Cerebellar cortex (tissue), 1 donor: ENCODE measurements around the gene KAT2B.

Experiments used
- DNase-seq: peaks from one replicate; pipeline ENCODE4 v3.0.0-alpha.2; 2015; ENCODE audit warnings: low spot score

Gene KAT2B

DNA sequence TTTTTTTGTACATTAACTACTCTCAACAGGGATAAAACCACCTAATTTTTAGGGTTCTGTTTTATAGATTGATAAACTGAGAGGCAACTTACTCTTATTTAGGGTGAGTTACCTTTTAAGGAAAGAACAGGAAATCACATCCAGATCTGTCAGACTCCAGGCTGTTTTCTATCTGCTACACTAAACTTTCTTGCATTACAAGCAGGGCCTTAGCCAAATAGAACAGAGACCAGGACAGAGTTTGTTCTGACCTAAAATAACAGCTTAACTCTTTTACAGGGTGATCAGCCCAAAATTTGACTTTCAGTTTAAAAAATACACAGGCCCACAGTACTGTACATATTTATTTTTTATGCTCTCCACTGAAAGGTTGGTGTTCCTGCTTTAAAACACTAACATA lies 107.1 kb downstream of the KAT2B start:
- DNase-seq: no peak

DNA sequence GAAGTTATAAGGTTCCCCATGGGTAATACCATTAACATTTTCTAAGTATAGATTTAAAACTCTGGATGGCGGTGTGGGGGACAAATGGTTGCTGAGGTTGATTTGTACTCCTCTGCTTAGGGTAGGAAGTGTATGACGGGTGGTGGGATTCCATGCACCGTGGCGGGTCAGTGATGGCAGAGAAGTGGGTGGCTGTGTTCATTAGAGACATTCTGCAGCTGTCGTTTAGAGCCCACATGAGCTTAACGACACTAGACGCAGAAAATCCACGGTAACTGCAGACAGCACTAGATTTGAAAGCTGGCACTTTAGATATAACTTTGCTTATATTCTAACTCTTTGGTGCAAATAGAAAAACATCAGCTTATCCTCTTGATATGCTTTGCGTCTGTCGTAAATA lies 108.2 kb downstream of the KAT2B start:
- DNase-seq: no peak

DNA sequence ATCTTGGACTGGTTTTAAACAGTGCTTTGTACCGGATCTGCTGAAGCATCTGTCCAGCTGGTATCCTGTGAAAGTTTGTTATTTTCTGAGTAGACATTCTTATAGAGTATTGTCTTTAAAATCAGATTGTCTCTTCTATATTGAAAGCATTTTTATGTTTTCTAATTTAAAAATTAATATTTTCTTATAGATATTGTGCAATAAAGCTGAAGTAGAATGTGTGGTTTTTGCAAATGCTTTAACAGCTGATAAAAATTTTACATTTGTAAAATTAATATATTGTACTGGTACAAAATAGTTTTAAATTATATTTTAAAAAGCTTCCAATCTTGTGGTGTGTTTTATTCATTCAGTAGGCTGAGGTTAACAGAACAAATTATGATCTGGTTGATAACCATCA lies 113.8 kb downstream of the KAT2B start:
- DNase-seq: no peak

DNA sequence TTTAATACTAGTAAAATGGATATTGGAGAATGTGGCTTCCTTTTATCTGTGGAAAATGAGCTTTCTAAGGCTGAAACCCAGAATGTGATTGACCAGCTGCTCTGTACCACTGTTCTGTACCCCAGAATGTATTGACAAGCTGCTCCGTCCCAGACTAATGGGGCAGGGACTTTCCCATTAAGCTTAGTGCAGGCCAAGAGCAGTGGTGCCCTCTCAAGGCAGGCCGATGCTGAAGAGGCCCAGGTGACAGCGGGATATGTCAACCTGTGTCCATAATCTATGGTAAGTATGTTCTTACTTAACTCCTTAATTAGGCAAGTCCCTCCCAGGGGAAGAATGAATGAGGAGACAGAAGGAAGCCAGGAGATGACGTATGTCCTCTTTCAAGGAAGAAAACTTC lies 114.7 kb downstream of the KAT2B start:
- DNase-seq: no peak

DNA sequence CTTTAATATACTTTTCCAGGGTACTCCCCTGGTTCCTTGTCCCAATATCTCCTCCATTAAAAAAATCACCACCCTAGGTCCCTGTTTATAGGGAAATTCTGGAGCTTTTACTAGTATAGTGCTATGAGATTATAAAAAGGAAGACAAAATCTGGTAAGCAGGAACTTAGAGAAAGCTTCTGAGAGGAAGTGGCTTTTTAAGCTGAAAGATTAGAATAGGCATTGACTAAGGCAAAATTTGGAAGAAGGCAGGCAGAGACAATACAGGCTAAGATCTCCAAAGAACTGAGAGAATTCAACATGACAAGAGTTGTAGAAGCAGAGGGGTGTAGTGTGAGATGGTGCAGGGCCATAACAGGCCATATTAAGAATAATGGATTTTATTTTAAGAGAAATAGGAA lies 120.0 kb downstream of the KAT2B start:
- DNase-seq: no peak

DNA sequence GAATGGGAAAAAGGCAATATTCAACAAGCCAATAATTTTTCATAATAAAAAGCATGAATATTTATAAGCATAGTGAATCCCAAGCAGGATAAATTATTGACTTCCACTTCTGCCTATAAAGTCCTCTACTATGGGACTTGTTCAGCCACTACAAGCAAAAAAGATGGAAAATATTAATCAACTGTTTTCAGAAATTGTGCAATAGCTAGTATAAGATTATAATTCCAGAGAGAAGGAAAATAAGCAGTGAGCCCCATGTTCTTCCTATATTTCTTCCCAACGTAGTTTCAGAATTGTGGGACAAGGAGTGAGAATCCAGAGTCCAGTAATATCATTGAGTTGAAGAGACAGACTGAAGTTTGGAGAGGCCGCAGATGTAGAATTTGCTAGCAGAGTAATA lies 121.5 kb downstream of the KAT2B start:
- no peak for DNase-seq

DNA sequence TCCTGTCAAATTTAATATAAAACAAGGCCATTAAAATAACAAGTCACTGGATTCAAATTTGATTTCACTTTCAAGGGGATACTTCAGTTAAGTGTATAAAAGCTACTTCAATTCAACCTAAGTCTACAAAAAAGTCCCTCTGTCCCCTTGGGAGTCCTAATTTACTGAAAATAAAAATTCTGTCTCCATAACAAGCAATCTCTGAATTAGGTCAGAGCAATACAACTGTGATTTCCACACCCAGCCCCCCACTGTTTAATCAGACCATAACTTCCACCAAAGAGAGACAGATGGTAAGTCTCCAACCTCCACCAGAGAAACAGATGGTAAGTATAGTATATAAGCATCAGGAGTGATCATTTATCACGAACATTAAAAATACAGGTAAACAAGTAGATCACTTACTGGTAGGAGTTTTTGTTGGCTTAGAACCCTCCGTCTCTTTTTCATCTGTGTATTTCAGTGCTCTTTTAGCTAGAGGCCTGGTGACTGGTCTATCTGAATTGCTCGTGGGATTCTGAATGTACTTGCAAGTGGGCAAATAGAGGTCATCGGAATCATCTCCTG lies 133.7 kb downstream of the KAT2B start:
- peak; percentile 50 for DNase-seq

DNA sequence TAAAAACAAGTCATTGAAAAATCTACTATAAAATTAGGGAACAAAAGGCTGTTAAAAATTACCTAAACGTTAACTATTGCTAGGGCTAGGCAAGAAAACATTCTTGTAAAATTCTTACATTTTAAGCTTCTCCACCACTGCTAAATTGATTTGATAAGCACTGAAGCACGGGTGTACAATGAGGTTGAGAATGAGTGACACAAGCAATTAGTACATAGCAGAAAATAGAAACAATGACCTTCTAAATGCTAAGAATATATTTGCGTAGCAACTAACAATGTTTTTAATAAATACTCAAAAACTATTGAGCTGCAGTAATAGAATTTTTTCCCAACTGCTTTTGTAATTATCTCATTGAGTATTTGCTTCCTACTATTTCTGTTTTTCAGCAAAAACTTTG lies 141.0 kb downstream of the KAT2B start:
- DNase-seq: no peak

DNA sequence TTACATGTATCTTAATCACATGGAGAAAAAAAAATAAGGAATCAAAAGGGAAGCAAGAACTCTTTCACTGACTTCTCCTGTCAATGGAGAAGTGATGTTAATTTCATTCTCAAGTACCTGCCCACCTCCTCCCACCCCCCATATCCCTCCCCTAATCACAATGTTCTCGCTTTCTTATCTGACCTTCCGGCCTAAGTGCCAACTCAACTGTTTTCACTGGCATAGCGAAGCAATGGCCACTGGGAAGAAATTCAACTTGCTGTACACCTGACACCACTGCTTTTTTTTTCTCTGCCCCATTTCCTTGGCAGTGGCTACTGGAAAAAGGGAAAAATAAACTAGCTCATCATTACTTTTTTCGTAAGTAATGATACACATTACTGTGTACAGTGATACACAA lies 142.0 kb downstream of the KAT2B start:
- DNase-seq: no peak

DNA sequence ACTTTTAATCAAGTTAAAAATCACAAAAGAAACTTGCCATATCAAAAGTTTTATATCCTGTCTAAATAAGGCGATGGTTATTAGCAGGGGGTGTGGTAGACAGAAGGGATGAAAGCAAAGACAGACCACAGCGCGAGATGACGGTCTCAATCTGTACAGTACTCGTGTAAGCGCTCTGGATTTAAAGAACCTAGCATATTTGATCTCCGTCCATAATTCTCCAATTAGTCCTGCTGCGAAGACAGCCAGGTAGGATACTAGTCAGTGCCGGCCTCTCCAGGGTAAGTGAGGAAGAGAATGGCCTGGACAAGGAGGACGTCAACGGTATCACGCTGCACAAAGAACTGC lies 145.1 kb downstream of the KAT2B start:
- DNase-seq: no peak

DNA sequence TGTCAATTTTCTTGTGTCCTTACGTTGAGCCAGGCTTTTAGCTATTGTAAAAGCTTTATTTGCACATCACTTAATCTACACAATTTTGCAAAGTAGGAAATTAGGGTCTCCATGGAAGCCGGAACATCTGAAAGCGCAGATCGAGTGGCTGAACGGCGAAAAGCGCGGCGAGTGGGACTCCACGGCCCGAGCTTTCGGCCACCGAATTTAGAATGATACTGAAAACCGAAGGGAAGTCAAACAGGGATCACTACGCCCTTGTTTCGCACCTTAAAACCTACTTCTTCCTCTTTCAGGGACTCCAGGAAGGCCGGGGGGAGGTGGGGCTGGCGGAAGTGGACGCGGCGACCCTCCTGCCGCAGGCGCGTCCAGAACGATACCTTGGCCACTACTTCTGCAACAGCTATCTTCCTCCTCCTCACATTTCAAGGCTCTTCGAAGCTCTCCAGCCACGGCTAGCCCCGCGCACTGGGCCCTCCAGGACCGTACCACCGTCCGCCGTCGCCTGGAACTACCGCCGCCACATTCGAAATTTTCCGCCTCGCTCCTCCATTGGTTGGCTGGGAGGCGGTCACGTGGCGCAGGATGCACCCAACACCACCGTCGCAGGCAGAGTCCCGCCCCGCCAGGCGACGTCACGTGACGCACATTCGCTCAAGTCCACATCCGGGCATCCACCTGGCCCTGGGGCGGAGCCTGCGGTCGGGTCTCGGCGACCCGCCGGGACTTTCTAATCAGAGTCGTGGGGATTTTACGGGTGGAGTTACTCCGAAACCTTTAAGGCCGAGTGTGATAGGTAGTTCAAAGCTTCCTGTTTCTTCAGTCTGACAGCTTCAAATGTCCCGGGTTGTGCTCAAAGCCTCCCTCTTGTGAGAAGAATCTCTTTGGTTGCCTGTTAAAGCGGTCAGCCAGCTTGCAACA lies 145.7 kb downstream of the KAT2B start, which contains the start of gene SGO1:
Gene SGO1, minus strand, starts transcription at position 528 of the 921 bp plus-strand sequence. CDS start 2,179 bp downstream, outside the sequence.
- peak; percentile 98 for DNase-seq

DNA sequence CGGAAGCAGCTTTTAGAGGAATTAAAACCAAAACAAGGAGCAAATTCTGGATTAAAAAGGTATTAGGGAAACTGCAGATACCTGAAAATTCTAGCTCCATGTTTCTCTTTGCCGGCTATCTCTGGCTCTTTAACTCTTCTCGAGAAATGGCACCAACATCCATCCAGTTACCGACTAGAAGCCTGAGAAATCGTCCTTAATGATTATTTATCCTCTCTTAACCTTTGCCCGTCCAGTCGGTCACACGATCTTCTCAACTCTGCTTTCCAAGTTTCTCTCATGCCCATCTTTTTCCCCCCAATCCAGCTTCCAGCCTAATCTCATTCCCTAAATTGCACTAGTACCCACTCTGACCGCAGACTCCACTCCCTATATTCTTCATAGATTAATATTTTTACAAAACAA lies 146.4 kb downstream of the KAT2B start:
- DNase-seq: no peak

DNA sequence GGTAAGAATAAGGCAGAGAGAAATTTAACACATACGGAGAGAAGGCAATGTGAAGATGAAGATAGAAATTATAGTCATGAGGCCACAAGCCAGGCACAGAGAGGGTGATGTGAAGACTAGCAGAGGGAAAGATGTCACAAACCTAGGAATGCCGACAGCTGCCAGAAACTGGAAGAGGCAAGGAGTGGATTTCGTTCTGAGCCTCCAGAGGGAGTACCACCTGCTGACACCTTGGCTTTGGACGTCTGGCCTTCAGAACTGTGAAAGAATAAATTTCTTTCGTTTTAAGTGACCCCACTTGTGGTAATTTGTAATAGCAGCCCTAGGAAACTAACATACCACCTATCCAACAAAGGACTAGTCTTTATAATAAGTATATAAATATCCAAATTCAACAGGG lies 150.7 kb downstream of the KAT2B start:
- DNase-seq: no peak

DNA sequence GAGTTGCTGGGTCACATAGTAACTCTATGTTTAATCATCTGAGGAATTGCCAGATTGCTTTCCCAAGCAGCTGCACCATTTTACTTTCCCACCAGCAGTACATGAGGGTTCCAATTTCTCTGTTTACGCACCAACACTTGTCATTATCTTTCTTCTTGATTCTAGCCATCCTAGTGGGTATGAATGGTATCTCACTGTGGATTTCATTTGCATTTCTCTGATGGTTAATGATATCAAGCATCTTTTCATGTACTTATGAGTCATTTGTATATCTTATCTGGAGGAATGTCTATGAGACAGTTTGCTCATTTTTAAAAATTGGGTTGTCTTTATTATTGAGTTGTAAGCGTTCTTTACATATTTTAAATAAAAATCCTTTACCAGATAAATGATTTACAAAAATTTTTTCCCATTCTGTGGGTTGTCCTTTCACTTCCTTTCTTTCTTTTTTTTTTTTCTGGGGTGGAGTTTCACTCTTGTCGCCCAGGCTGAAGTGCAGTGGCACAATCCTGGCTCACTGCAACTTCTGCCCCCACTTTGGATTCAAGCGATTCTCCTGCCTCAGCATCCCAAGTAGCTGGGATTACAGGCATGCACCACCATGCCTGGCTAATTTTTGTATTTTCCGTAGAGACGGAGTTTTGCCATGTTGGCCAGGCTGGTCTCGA lies 154.7 kb downstream of the KAT2B start:
- DNase-seq: no peak

DNA sequence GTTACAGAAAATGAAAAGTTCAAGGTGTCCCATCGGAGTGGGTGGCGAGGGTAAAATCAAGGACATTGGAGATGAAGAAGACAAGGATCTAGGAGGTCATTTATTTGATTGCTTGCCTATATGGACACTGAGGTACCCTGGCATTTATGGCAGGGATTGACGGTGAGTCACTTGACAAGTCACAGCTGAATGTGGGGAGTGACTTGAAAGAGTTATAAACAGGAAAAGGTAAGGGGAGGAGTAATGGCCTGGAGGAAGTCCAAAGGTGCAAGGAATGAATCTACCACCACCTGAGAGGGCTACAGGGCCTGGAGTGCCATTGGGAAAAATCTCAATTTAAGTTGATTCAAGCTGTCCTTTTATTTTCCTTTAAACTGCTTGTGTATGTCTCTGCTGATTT lies 157.5 kb downstream of the KAT2B start:
- no peak for DNase-seq

DNA sequence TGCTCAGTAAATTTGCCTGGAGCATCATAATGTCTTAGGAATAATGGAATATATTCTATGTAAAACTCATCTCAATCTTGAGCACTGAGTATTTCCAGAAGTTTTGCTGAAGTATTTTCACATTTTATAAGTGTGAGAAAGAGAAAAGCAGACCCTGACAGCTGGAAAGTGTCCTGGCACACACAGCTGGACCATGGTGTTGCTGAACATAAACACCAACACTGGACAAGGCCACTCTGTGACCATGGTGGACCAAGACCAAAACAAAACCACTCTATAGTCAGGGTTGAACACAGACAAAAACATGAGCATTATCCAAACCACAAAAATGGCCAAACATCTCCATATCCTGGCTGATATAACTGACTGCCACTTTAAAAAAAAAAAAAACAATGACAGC lies 160.9 kb downstream of the KAT2B start:
- DNase-seq: no peak
